Neural cell (in vitro differentiated cells): ENCODE data around the gene CD151. TPM values are rescaled to one million over a fixed set of nuclear protein-coding genes. Genes with fewer than 3 reads are reported as not detected.

ENCODE experiments used
- H2AFZ ChIP-seq: fragments of 200-600, 300-800 bp; sonication (generic), shearing (Covaris generic); 2 replicates; pipeline ENCODE4 v1.6.0; 2014; ENCODE audit warnings: low read depth, mild to moderate bottlenecking, antibody characterized with exemption, low read length, moderate library complexity
- H3F3A ChIP-seq: fragments of 200-600 bp; shearing (Covaris generic); 2 replicates; pipeline ENCODE4 v1.6.1; 2016; ENCODE audit warnings: mild to moderate bottlenecking, moderate library complexity, mixed read lengths, antibody characterized with exemption, low read length; ENCODE audit not compliant: insufficient read depth, poor library complexity, severe bottlenecking
- H3K27ac ChIP-seq: fragments of 200-600, 300-800 bp; sonication (generic), shearing (Covaris generic); 2 replicates; pipeline ENCODE4 v1.5.1; 2014; ENCODE audit warnings: mild to moderate bottlenecking, low read length, moderate library complexity
- H3K27me3 ChIP-seq: fragments of 300-800, 200-600 bp; sonication (generic), shearing (Covaris generic); 2 replicates; pipeline ENCODE4 v1.6.0; 2014; ENCODE audit warnings: mild to moderate bottlenecking, low read depth, low read length, moderate library complexity; ENCODE audit not compliant: insufficient read depth
- H3K36me3 ChIP-seq: fragments of 300-800, 200-600 bp; sonication (generic), shearing (Covaris generic); 2 replicates; pipeline ENCODE4 v1.5.1; 2014; ENCODE audit warnings: mild to moderate bottlenecking, antibody characterized with exemption, low read length, moderate library complexity; ENCODE audit not compliant: insufficient read depth
- H3K4me2 ChIP-seq: fragments of 300-800, 200-600 bp; sonication (generic), shearing (Covaris generic); 2 replicates; pipeline ENCODE4 v1.6.0; 2014; ENCODE audit warnings: mild to moderate bottlenecking, low read length
- H3K4me3 ChIP-seq: fragments of 300-800, 200-600 bp; sonication (generic), shearing (Covaris generic); 2 replicates; pipeline ENCODE4 v1.5.1; 2014; ENCODE audit warnings: mild to moderate bottlenecking, low read length, moderate library complexity
- H3K79me2 ChIP-seq: fragments of 200-600 bp; shearing (Covaris generic); replicated peaks from 2 replicates; pipeline ENCODE4 v1.6.0; 2014; ENCODE audit warnings: mild to moderate bottlenecking, low read length, moderate library complexity; ENCODE audit not compliant: insufficient read depth
- H3K9ac ChIP-seq: fragments of 300-800, 200-600 bp; sonication (generic), shearing (Covaris generic); 2 replicates; pipeline ENCODE4 v1.6.1; 2016; ENCODE audit warnings: mild to moderate bottlenecking, low read length, mixed read lengths
- H3K9me2 ChIP-seq: fragments of 200-600 bp; shearing (Covaris generic); 2 replicates; pipeline ENCODE4 v1.6.1; 2016; ENCODE audit warnings: mild to moderate bottlenecking, low read length, mixed read lengths; ENCODE audit not compliant: insufficient read depth
- H3K9me3 ChIP-seq: fragments of 200-600, 300-800 bp; sonication (generic), shearing (Covaris generic); 2 replicates; pipeline ENCODE4 v1.6.1; 2016; ENCODE audit warnings: mild to moderate bottlenecking, mixed run types, low read length, moderate library complexity, mixed read lengths
- H4K20me1 ChIP-seq: fragments of 200-600 bp; shearing (Covaris generic); 2 replicates; pipeline ENCODE4 v1.6.1; 2016; ENCODE audit warnings: mild to moderate bottlenecking, mixed run types; ENCODE audit not compliant: insufficient read depth
- EP300 ChIP-seq: fragments of 450-650 bp; conservative IDR thresholded peaks from 2 replicates; pipeline ENCODE4 v1.6.1; 2014; ENCODE audit warnings: antibody characterized with exemption, mild to moderate bottlenecking, moderate library complexity; ENCODE audit not compliant: poor library complexity, severe bottlenecking
- EZH2 ChIP-seq: fragments of 200-600, 300-800 bp; shearing (Covaris generic), sonication (generic); IDR thresholded peaks from 2 replicates; pipeline ENCODE4 v1.6.1; 2014; ENCODE audit warnings: antibody characterized with exemption, low read length, borderline replicate concordance, mild to moderate bottlenecking; ENCODE audit not compliant: insufficient read depth, poor library complexity, severe bottlenecking
- MXI1 ChIP-seq: fragments of 450-650 bp; conservative IDR thresholded peaks from 2 replicates; pipeline ENCODE4 v1.6.1; 2014; ENCODE audit warnings: antibody characterized with exemption, mild to moderate bottlenecking; ENCODE audit not compliant: poor library complexity, severe bottlenecking
- POLR2AphosphoS5 ChIP-seq: IDR thresholded peaks from 2 replicates; pipeline ENCODE4 v1.6.1; 2012
- RAD21 ChIP-seq: fragments of 450-650 bp; conservative IDR thresholded peaks from 2 replicates; pipeline ENCODE4 v1.6.1; 2014; ENCODE audit warnings: antibody characterized with exemption, mild to moderate bottlenecking, moderate library complexity
- SMC3 ChIP-seq: fragments of 450-650 bp; conservative IDR thresholded peaks from 2 replicates; pipeline ENCODE4 v1.6.1; 2014; ENCODE audit warnings: antibody characterized with exemption, mild to moderate bottlenecking, moderate library complexity; ENCODE audit not compliant: poor library complexity
- TAF1 ChIP-seq: IDR thresholded peaks from 2 replicates; pipeline ENCODE4 v1.6.1; 2012; ENCODE audit warnings: low read depth
- polyA plus RNA-seq: library from polyadenylated mRNA; depleted of rRNA; stranded (reverse); fragments of >200 nt; gene quantifications from 2 replicates; pipeline ENCODE4 v1.2.3, GENCODE V29; 2014
- TF ChIP-seq, protein P1 (sequence below): fragments of 450-650 bp; IDR thresholded peaks from 2 replicates; pipeline ENCODE4 v1.5.1; 2014; ENCODE audit warnings: antibody characterized with exemption, mild to moderate bottlenecking, moderate library complexity; ENCODE audit not compliant: poor library complexity, severe bottlenecking
- TF ChIP-seq, protein P2 (sequence below): IDR thresholded peaks from 2 replicates; pipeline ENCODE4 v1.6.1; 2012; ENCODE audit warnings: borderline replicate concordance

The CD151 gene
- polyA plus RNA-seq, 1 donor from 2014 or later = 70.8 TPM

DNA sequence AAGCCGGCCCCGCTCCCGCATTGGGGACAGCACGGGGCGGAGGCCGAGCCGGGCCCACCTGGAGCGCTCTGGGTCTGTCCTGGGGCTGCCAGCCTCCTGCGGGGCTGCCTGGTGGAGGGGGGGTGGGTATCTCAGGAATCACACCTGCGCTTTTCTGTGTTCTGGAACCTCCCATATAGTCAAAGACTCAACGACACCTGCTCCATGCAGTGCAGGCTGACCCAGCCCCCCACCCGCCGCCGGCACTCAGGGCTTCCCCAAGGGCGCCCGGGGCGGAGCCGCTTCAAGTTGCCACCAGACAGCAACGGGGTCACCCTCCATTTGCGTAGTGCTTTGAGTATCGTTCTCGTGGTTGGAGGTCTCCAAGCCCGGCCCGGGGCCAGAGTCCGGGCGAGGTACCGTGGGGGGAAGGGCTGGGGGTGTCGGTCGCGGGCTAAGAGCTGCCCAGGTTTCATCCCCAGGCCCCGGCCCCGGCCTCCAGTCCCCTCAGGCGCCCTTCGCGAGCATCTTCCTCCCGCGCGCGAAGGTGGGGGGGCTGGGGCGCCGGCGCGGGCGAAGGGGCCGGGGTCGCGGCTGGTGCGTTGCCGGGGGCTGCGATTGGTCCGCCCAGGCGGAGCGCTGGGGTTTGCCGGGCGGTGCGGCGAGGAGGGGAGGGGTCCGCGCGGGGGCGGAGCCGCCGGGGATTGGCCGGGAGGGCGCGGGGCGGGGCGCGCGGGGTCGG, 16.5 kb downstream of the CD151 start:
- Histone ChIP-seq H3K27ac (no peak overlapping the region), H3K4me2 (peak overlapping the region; percentile 80), H3K9me3 (no peaks in the 10 kb centered on the region), H3K9me2 (no peaks in the 10 kb centered on the region), H3K27me3 (peaks cover 5% of the 10 kb centered on the region), H4K20me1 (no peaks in the 10 kb centered on the region), H2AFZ (peak overlapping the region; percentile 56), H3K4me3 (peak overlapping the region; percentile 73), H3F3A (no peaks in the 10 kb centered on the region), H3K79me2 (no peaks in the 10 kb centered on the region), H3K9ac (peak overlapping the region; percentile 63), H3K36me3 (no peaks in the 10 kb centered on the region)
- TF ChIP-seq, protein P1, sequence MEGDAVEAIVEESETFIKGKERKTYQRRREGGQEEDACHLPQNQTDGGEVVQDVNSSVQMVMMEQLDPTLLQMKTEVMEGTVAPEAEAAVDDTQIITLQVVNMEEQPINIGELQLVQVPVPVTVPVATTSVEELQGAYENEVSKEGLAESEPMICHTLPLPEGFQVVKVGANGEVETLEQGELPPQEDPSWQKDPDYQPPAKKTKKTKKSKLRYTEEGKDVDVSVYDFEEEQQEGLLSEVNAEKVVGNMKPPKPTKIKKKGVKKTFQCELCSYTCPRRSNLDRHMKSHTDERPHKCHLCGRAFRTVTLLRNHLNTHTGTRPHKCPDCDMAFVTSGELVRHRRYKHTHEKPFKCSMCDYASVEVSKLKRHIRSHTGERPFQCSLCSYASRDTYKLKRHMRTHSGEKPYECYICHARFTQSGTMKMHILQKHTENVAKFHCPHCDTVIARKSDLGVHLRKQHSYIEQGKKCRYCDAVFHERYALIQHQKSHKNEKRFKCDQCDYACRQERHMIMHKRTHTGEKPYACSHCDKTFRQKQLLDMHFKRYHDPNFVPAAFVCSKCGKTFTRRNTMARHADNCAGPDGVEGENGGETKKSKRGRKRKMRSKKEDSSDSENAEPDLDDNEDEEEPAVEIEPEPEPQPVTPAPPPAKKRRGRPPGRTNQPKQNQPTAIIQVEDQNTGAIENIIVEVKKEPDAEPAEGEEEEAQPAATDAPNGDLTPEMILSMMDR = no peak
- no peak for TF ChIP-seq EZH2
- no peak for TF ChIP-seq RAD21
- no peak for TF ChIP-seq SMC3
- TF ChIP-seq, protein P2, sequence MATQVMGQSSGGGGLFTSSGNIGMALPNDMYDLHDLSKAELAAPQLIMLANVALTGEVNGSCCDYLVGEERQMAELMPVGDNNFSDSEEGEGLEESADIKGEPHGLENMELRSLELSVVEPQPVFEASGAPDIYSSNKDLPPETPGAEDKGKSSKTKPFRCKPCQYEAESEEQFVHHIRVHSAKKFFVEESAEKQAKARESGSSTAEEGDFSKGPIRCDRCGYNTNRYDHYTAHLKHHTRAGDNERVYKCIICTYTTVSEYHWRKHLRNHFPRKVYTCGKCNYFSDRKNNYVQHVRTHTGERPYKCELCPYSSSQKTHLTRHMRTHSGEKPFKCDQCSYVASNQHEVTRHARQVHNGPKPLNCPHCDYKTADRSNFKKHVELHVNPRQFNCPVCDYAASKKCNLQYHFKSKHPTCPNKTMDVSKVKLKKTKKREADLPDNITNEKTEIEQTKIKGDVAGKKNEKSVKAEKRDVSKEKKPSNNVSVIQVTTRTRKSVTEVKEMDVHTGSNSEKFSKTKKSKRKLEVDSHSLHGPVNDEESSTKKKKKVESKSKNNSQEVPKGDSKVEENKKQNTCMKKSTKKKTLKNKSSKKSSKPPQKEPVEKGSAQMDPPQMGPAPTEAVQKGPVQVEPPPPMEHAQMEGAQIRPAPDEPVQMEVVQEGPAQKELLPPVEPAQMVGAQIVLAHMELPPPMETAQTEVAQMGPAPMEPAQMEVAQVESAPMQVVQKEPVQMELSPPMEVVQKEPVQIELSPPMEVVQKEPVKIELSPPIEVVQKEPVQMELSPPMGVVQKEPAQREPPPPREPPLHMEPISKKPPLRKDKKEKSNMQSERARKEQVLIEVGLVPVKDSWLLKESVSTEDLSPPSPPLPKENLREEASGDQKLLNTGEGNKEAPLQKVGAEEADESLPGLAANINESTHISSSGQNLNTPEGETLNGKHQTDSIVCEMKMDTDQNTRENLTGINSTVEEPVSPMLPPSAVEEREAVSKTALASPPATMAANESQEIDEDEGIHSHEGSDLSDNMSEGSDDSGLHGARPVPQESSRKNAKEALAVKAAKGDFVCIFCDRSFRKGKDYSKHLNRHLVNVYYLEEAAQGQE = no peak
- no peak for TF ChIP-seq POLR2AphosphoS5
- no peak for TF ChIP-seq TAF1
- TF ChIP-seq MXI1 = no peak
- TF ChIP-seq EP300 = no peak

DNA sequence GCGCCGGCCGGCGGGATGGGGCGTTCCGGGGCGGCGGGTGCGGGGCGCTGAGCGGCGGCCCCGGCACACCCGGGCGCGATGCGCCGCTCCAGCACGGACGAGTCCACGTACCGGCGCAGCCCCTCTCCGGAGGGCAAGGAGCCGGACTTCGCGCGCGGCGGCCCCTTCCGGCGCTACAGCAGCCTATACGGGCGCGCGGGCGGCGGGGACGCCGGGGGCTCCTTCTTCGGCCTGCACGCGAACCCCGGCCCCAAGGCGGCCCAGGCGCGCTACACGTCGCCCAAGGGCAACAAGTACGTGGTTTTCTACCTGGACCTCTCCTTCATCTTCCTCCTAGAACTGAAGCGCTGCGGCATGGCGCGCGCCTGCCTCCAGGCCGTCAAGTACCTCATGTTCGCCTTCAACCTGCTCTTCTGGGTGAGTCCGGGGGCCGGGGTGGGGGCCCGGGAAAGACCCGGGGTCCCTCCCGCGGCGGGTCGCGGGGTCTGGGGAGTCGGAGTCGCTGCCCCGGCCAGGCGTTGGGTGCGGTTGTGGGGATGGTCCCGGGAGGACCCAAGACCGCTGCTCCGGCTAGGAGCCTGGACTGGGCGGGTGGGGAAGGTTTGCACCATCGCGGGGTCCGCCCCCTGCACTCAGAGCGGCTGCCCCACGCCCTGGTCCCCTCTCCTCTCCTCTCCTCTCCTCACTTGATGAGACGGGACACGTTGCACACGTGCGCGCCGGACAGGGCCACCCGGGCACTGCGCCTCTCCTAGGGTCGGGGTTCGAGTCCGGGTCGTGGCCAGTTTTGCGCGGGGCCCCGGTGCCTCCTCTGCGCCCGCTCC, 17.4 kb downstream of the CD151 start:
- Histone ChIP-seq H3K27ac (no peak overlapping the region), H3K9ac (peak overlapping the region; percentile 64), H4K20me1 (no peaks in the 10 kb centered on the region), H2AFZ (no peak overlapping the region), H3F3A (no peaks in the 10 kb centered on the region), H3K9me3 (no peaks in the 10 kb centered on the region), H3K36me3 (no peaks in the 10 kb centered on the region), H3K4me3 (peak overlapping the region; percentile 91), H3K27me3 (peaks cover 5% of the 10 kb centered on the region), H3K4me2 (peak overlapping the region; percentile 84), H3K9me2 (no peaks in the 10 kb centered on the region), H3K79me2 (no peaks in the 10 kb centered on the region)
- TF ChIP-seq EZH2 (no peak), MXI1 (peak; percentile 59)
